CD4-positive, alpha-beta T cell (primary cell): ENCODE measurements around the gene ILKAP. TPM values are rescaled to one million over a fixed set of nuclear protein-coding genes. Genes with fewer than 3 reads are reported as not detected.

Experiments used
- ATAC-seq: fragments of 200-7000 bp; cut with Tn5 transposase; one replicate; pipeline ENCODE4 v1.10.0; 2022; ENCODE audit warnings: mild to moderate bottlenecking; ENCODE audit not compliant: poor library complexity
- CTCF ChIA-PET: fragments of 350-600 bp; sonication (Branson Sonifier 250); formaldehyde crosslinking; loops from one replicate; lab custom pipeline; 2021; ENCODE audit warnings: antibody characterized with exemption, inconsistent platforms; lab: Charles Lee
- POLR2A ChIA-PET: fragments of 350-600 bp; sonication (Branson Sonifier 250); formaldehyde crosslinking; loops from one replicate; lab custom pipeline; 2021; ENCODE audit warnings: antibody characterized with exemption, inconsistent platforms; lab: Charles Lee
- DNase-seq, 14 experiments: peaks; one replicate each; pipeline ENCODE4 v3.0.0-alpha.2; 2013 to 2020; ENCODE audit warnings: mixed read lengths in 2 of 14
- H3K27ac ChIP-seq, 2 donors: one replicate each; pipeline versions ENCODE4 v1.5.1 to v1.7.0; 2013; ENCODE audit warnings: low read length in 2 of 2, low read depth in 1 of 2, mild to moderate bottlenecking in 1 of 2
- H3K27me3 ChIP-seq, 2 experiments: 1 replicate in 1 of 2; 2 replicates in 1 of 2; pipeline versions ENCODE4 v1.6.1 to v1.7.0; 2013; ENCODE audit warnings: low read length in 2 of 2, control low read depth in 1 of 2, mild to moderate bottlenecking in 1 of 2, moderate library complexity in 1 of 2; ENCODE audit not compliant: insufficient read depth in 2 of 2, control insufficient read depth in 1 of 2
- H3K36me3 ChIP-seq: one replicate; pipeline ENCODE4 v1.6.1; 2013; ENCODE audit warnings: low read length, control low read depth; ENCODE audit not compliant: insufficient read depth
- H3K4me1 ChIP-seq: one replicate; pipeline ENCODE4 v1.6.1; 2013; ENCODE audit warnings: low read length, control low read depth; ENCODE audit not compliant: insufficient read depth
- H3K4me3 ChIP-seq: one replicate; pipeline ENCODE4 v1.5.1; 2013; ENCODE audit warnings: mild to moderate bottlenecking, low read length, moderate library complexity
- H3K9me3 ChIP-seq, 2 experiments: 1 replicate in 1 of 2; 2 replicates in 1 of 2; pipeline versions ENCODE4 v1.6.1 to v1.7.0; 2013; ENCODE audit warnings: low read length in 2 of 2, mild to moderate bottlenecking in 2 of 2, control low read depth in 1 of 2, moderate library complexity in 1 of 2; ENCODE audit not compliant: control insufficient read depth in 1 of 2, insufficient read depth in 1 of 2
- H3K27ac Mint-ChIP-seq: one replicate; pipeline ENCODE4 v1.8.0; 2020; ENCODE audit warnings: mixed read lengths
- H3K27me3 Mint-ChIP-seq: one replicate; pipeline ENCODE4 v1.8.0; 2021; ENCODE audit warnings: mixed read lengths
- H3K36me3 Mint-ChIP-seq: one replicate; pipeline ENCODE4 v1.8.0; 2021; ENCODE audit warnings: low read depth, mixed read lengths
- H3K4me1 Mint-ChIP-seq: one replicate; pipeline ENCODE4 v1.8.0; 2021; ENCODE audit warnings: low read depth, mixed read lengths
- H3K4me3 Mint-ChIP-seq: one replicate; pipeline ENCODE4 v1.8.0; 2020; ENCODE audit warnings: mild to moderate bottlenecking, mixed read lengths
- H3K9me3 Mint-ChIP-seq: one replicate; pipeline ENCODE4 v1.8.0; 2020; ENCODE audit warnings: mixed read lengths
- CTCF ChIP-seq: fragments of 200-600 bp; IDR thresholded peaks from one replicate; pipeline ENCODE4 v1.8.0; 2022; ENCODE audit warnings: antibody characterized with exemption, mild to moderate bottlenecking
- intact Hi-C, 2 experiments: fragments of 100-400 bp; cut with DNase I in 1 of 2; cut with micrococcal nuclease in 1 of 2; formaldehyde crosslinking; loops; one replicate each; pipeline versions ENCODE4 v1.15.1 to v1.9.0; 2023 to 2025; cut with DNase I, micrococcal nuclease
- total RNA-seq, 174 experiments: library from RNA in 2 of 174; stranded (reverse) in 2 of 174; gene quantifications; one replicate each; pipeline ENCODE4 v1.2.3 and lab custom pipeline; 2021 to 2026

Gene ILKAP
- total RNA-seq, 2 experiments from 2014 or later = 133 to 143 TPM

- H3K4me3 ChIP-seq = no peak overlapping the region
- no peaks in the 10 kb centered on the region for H3K27me3 ChIP-seq
- no peak overlapping the region for H3K4me3 Mint-ChIP-seq
- no peak overlapping the region for H3K27ac ChIP-seq
- H3K4me1 ChIP-seq = no peaks in the 10 kb centered on the region
- H3K27me3 Mint-ChIP-seq = no peaks in the 10 kb centered on the region
- no peak overlapping the region for H3K27ac Mint-ChIP-seq
- no peaks in the 10 kb centered on the region for H3K4me1 Mint-ChIP-seq
- no peak for DNase-seq
- CTCF ChIA-PET = no interaction called here
- H3K9me3 Mint-ChIP-seq = no peaks in the 10 kb centered on the region
- H3K36me3 ChIP-seq = no peaks in the 10 kb centered on the region
- H3K9me3 ChIP-seq = peaks cover 0 to 6% of the 10 kb centered on the region in 2 experiments
- POLR2A ChIA-PET = no interaction called here
- no peak for ATAC-seq
- no peak for TF ChIP-seq CTCF
- intact Hi-C loops = no loop called here
- no peaks in the 10 kb centered on the region for H3K36me3 Mint-ChIP-seq
These were observed 78.2 kb downstream of the ILKAP start for GRCh38 chr2:238125127-238125885.

- Mint-ChIP-seq H3K4me1 (no peaks in the 10 kb centered on the region), H3K9me3 (no peaks in the 10 kb centered on the region), H3K4me3 (no peak overlapping the region), H3K27me3 (no peaks in the 10 kb centered on the region), H3K27ac (no peak overlapping the region), H3K36me3 (no peaks in the 10 kb centered on the region)
- no peaks in the 10 kb centered on the region for H3K36me3 ChIP-seq
- no peak for DNase-seq
- no peaks in the 10 kb centered on the region for H3K27me3 ChIP-seq
- H3K27ac ChIP-seq = no peak overlapping the region
- no peak for TF ChIP-seq CTCF
- ChIA-PET POLR2A (no interaction called here), CTCF (no interaction called here)
- no peak overlapping the region for H3K4me3 ChIP-seq
- peaks cover 0 to 6% of the 10 kb centered on the region in 2 experiments for H3K9me3 ChIP-seq
- intact Hi-C loops = no loop called here
- no peaks in the 10 kb centered on the region for H3K4me1 ChIP-seq
- no peak for ATAC-seq
These were observed 78.9 kb downstream of the ILKAP start for GRCh38 chr2:238124488-238125126.

GRCh38 chr2:238123991-238124470, 79.5 kb downstream of the ILKAP start:
- DNase-seq (no peak), ATAC-seq (no peak)
- Mint-ChIP-seq H3K4me1 (no peaks in the 10 kb centered on the region), H3K4me3 (no peak overlapping the region), H3K36me3 (no peaks in the 10 kb centered on the region), H3K9me3 (no peaks in the 10 kb centered on the region), H3K27me3 (no peaks in the 10 kb centered on the region), H3K27ac (no peak overlapping the region)
- Histone ChIP-seq H3K27ac (no peak overlapping the region), H3K36me3 (no peaks in the 10 kb centered on the region), H3K4me3 (no peak overlapping the region), H3K27me3 (no peaks in the 10 kb centered on the region), H3K4me1 (no peaks in the 10 kb centered on the region), H3K9me3 (peaks cover 0 to 6% of the 10 kb centered on the region in 2 experiments)
- ChIA-PET CTCF (no interaction called here), POLR2A (no interaction called here)
- TF ChIP-seq CTCF = no peak
- intact Hi-C loops = no loop called here
